ENCODE measurements around the gene AFF2. TPM values are rescaled to one million over a fixed set of nuclear protein-coding genes. Genes with fewer than 3 reads are reported as not detected.

The AFF2 gene
- total and polyA plus RNA-seq, 11 donors, result under 0.01 to 0.83 (median 0.07) TPM

DNA sequence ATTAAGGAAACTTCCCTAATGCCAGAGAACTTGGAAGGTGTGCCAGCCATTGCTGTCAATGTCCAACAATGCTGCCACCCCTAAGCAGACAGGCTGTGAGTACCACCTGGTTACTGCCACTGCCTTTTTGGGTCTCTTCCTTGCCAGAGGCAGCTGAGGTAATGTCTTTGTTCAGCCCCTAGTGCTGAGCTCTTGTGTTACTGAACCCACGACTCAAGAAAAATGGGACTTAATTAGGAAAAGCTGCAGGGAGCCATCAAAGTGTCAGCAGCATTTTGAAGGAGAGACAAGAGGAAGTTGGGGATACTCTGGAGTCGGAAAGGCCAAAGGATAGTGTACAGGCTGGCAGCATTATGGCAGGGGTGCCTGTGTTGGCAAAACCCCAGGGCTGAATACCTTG is 283.7 kb downstream of the AFF2 start:
- no peaks in the 10 kb centered on the region for H3K27me3 ChIP-seq
- intact Hi-C loops (cut with DNase I), result no loop called here

DNA sequence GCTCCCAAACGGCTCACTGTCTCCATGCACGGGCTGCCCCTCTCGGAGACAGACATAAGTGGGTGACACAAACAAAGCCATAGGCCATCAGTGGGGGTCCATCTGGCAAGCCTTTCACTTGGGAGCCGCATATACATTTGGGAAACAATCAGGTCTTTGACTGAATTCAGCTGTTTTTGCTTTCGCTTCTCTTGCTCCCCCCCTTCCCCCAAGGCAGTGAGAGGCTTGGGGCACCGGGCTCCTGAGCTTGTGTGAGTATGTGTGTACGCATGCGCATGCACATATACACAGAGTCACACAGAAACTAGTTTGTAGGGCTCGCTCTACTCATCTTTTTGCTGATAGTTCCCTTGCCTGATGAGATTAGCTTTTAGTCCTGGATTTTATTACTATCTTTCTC is 284.4 kb downstream of the AFF2 start:
- Histone ChIP-seq H3K27ac (no peak overlapping the region), H3K4me3 (no peak overlapping the region), H3K36me3 (no peaks in the 10 kb centered on the region), H3K4me1 (no peaks in the 10 kb centered on the region), H3K27me3 (peaks cover 0 to 3% (median 0%) of the 10 kb centered on the region in 9 donors), H3K9me3 (no peaks in the 10 kb centered on the region)
- ATAC-seq, result no peak
- DNase-seq, result no peak
- intact Hi-C loops (cut with DNase I), result no loop called here
- TF ChIP-seq, protein P1, sequence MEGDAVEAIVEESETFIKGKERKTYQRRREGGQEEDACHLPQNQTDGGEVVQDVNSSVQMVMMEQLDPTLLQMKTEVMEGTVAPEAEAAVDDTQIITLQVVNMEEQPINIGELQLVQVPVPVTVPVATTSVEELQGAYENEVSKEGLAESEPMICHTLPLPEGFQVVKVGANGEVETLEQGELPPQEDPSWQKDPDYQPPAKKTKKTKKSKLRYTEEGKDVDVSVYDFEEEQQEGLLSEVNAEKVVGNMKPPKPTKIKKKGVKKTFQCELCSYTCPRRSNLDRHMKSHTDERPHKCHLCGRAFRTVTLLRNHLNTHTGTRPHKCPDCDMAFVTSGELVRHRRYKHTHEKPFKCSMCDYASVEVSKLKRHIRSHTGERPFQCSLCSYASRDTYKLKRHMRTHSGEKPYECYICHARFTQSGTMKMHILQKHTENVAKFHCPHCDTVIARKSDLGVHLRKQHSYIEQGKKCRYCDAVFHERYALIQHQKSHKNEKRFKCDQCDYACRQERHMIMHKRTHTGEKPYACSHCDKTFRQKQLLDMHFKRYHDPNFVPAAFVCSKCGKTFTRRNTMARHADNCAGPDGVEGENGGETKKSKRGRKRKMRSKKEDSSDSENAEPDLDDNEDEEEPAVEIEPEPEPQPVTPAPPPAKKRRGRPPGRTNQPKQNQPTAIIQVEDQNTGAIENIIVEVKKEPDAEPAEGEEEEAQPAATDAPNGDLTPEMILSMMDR (IDR thresholded peaks at IDR 0.05), result no peak
- no peak for TF ChIP-seq POLR2A (IDR thresholded peaks at IDR 0.05)
- WGBS, 4 donors, result 68 to 83% (median 76%) methylated on average over 9 of the region's 9 CpGs

More for the DNA sequence above, 283.7 kb downstream of the AFF2 start:
- TF ChIP-seq, protein P1 (IDR thresholded peaks at IDR 0.05), result no peak
- no peak for TF ChIP-seq POLR2A (IDR thresholded peaks at IDR 0.05)
- ATAC-seq (no peak), DNase-seq (no peak)
- 58 to 72% (median 61%) methylated on average over 2 of the region's 2 CpGs for WGBS, 4 donors
- Histone ChIP-seq H3K4me3 (no peak overlapping the region), H3K27ac (no peak overlapping the region), H3K9me3 (no peaks in the 10 kb centered on the region), H3K4me1 (no peaks in the 10 kb centered on the region), H3K36me3 (no peaks in the 10 kb centered on the region)

DNA sequence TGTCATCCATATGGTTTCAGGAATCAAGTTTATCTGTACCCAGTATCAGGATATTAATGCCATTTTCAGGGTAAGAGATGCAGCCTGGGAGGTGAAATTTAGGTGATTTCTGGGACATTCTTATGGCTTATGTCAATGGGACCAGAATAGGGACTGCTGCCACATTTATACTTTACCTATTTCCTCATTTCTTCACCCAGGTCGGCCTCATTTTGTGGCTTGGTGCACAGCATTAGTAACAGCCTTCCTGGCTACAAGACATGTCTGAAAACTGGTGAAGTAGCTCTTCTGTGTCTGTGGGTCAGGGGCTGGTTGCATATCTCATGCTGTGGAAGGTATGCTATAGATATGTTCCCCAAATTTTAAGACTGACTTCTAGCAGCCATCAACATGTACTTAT is 284.8 kb downstream of the AFF2 start:
- TF ChIP-seq, protein P1 (IDR thresholded peaks at IDR 0.05), result no peak
- TF ChIP-seq POLR2A (IDR thresholded peaks at IDR 0.05), result no peak
- DNase-seq, result no peak
- H3K4me3 ChIP-seq, result no peak overlapping the region
- intact Hi-C loops (cut with DNase I), result no loop called here
- no peaks in the 10 kb centered on the region for H3K9me3 ChIP-seq
- H3K4me1 ChIP-seq, result no peaks in the 10 kb centered on the region
- ATAC-seq, result no peak
- peaks cover 0 to 3% (median 0%) of the 10 kb centered on the region in 9 donors for H3K27me3 ChIP-seq
- H3K36me3 ChIP-seq, result no peaks in the 10 kb centered on the region
- no peak overlapping the region for H3K27ac ChIP-seq
- 62 to 84% (median 73%) methylated on average over 1 of the region's 1 CpG for WGBS, 4 donors

DNA sequence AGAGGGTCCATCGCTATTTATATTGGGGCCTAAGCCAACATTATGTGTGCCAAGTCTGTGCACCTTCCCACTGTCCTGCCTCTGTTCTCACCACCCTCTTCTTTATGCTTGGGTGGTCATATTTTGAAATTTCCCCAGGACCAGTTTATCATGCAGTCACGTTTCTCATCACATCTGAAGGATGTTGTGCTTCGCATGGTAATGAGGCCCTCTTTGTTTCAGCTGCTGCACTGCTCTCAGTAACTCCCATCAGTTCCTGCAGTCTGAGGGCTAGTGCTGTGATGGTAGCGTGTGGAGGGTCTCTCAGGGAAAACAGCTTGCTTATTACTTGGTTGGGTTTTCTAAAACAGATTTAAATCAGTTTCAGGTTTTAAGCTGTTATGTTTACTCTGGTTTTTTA is 288.0 kb downstream of the AFF2 start:
- no peak for TF ChIP-seq POLR2A (IDR thresholded peaks at IDR 0.05)
- TF ChIP-seq, protein P1 (IDR thresholded peaks at IDR 0.05), result no peak
- intact Hi-C loops (cut with DNase I), result no loop called here
- no peak for ATAC-seq
- no peak overlapping the region for H3K27ac ChIP-seq
- H3K4me1 ChIP-seq, result no peaks in the 10 kb centered on the region
- DNase-seq, result no peak
- peaks cover 0 to 3% (median 0%) of the 10 kb centered on the region in 9 donors for H3K27me3 ChIP-seq
- 51 to 78% (median 60%) methylated on average over 4 of the region's 4 CpGs for WGBS, 4 donors
- H3K9me3 ChIP-seq, result no peaks in the 10 kb centered on the region
- H3K4me3 ChIP-seq, result no peak overlapping the region
- H3K36me3 ChIP-seq, result no peaks in the 10 kb centered on the region
